ENCODE data around the gene CEP70. TPM values are rescaled to one million over a fixed set of nuclear protein-coding genes. Genes with fewer than 3 reads are reported as not detected.
A peak's percentile ranks its signal among the peaks of the same experiment; 100 is the strongest.
"Not testable (repeated sequence)": the region's sequence is repeated elsewhere in the genome, so short reads cannot be mapped to it uniquely, and the experiment has no call there.

CEP70 gene
- total RNA-seq, 4 donors from 2014 or later, result 11.4 to 43.3 (median 16.1) TPM

- no peak overlapping the region for H3K4me3 ChIP-seq
- H3K9me3 ChIP-seq, result no peaks in the 10 kb centered on the region
- intact Hi-C loops (cut with DNase I), result no loop called here
- TF ChIP-seq CTCF (IDR thresholded peaks at IDR 0.05), result no peak
- TF ChIP-seq POLR2A (IDR thresholded peaks at IDR 0.05), result no peak
- H3K36me3 ChIP-seq, result no peaks in the 10 kb centered on the region
- 85 to 86% methylated on average over 1 of the region's 1 CpG for WGBS, 2 donors
- no peaks in the 10 kb centered on the region for H3K4me1 ChIP-seq
- no peak overlapping the region for H3K27ac ChIP-seq
- no peaks in the 10 kb centered on the region for H3K27me3 ChIP-seq
- DNase-seq, result no peak
Measured at GRCh38 chr3:138615462-138615861, 21.4 kb upstream of the CEP70 start.

- WGBS, 2 donors, result 52 to 79% methylated on average over 6 of the region's 6 CpGs
- intact Hi-C loops (cut with DNase I), result loop anchor here (5.0 kb wide), 1 partner anchor 307 kb away; no protein-coding TSS in a partner anchor
- no peaks in the 10 kb centered on the region for H3K9me3 ChIP-seq
- H3K4me3 ChIP-seq, result peak overlapping the region in 3 of 4 donors; percentile 87 to 90 (median 88)
- TF ChIP-seq CTCF (IDR thresholded peaks at IDR 0.05) (no peak), POLR2A (IDR thresholded peaks at IDR 0.05) (no peak)
- H3K36me3 ChIP-seq, result no peaks in the 10 kb centered on the region
- no peaks in the 10 kb centered on the region for H3K27me3 ChIP-seq
- H3K27ac ChIP-seq, result peak overlapping the region; percentile 89 to 98 (median 96)
- peaks cover 5 to 22% (median 9%) of the 10 kb centered on the region in 3 donors for H3K4me1 ChIP-seq
- no peak for DNase-seq
Measured at GRCh38 chr3:138609898-138610266, 15.8 kb upstream of the CEP70 start.

GRCh38 chr3:138608322-138609135 is 14.5 kb upstream of the CEP70 start, which contains the start of gene FAIM:
Gene FAIM, plus strand, starts transcription at chr3:138608771. Its CDS starts 10,956 bp downstream, at chr3:138619727.
- 9 to 10% methylated on average over 4 to 16 of the region's 68 CpGs for WGBS, 2 donors
- Histone ChIP-seq H3K9me3 (no peaks in the 10 kb centered on the region), H3K27me3 (no peaks in the 10 kb centered on the region), H3K27ac (peak within 1 kb of the TSS; percentile 89 to 98 (median 96)), H3K4me3 (peak within 1 kb of the TSS; percentile 71 to 90 (median 88)), H3K36me3 (no peaks in the 10 kb centered on the region), H3K4me1 (peaks cover 5 to 22% (median 9%) of the 10 kb centered on the region in 3 donors)
- no peak for TF ChIP-seq POLR2A (IDR thresholded peaks at IDR 0.05)
- TF ChIP-seq CTCF (IDR thresholded peaks at IDR 0.05), result no peak
- intact Hi-C loops (cut with DNase I), result loop anchor here (5.0 kb wide), 1 partner anchor 309 kb away; no protein-coding TSS in a partner anchor
- DNase-seq, result peak; percentile 6

- intact Hi-C loops (cut with DNase I); DNase-seq; H3K9me3 ChIP-seq; H3K36me3 ChIP-seq; H3K27ac ChIP-seq; H3K4me3 ChIP-seq; H3K27me3 ChIP-seq: not testable (repeated sequence)
- H3K4me1 ChIP-seq, result peaks cover 5 to 19% (median 5%) of the 10 kb centered on the region in 3 donors
- 91 to 98% methylated on average over 5 of the region's 5 CpGs for WGBS, 2 donors
Measured at GRCh38 chr3:138604106-138604595, 10.1 kb upstream of the CEP70 start.

GRCh38 chr3:138601661-138602060 is 7.6 kb upstream of the CEP70 start:
- peaks cover 0 to 19% (median 4%) of the 10 kb centered on the region in 3 donors for H3K4me1 ChIP-seq
- H3K27me3 ChIP-seq; H3K27ac ChIP-seq; H3K36me3 ChIP-seq; DNase-seq; intact Hi-C loops (cut with DNase I); H3K4me3 ChIP-seq; H3K9me3 ChIP-seq: not testable (repeated sequence)
- 70 to 77% methylated on average over 2 of the region's 2 CpGs for WGBS, 2 donors

- H3K27ac ChIP-seq, result no peak overlapping the region
- no peaks in the 10 kb centered on the region for H3K36me3 ChIP-seq
- H3K4me3 ChIP-seq, result no peak overlapping the region
- H3K9me3 ChIP-seq, result peaks cover 0 to 6% (median 0%) of the 10 kb centered on the region in 3 donors
- DNase-seq, result no peak
- intact Hi-C loops (cut with DNase I), result no loop called here
- 50 to 58% methylated on average over 6 to 8 of the region's 8 CpGs for WGBS, 2 donors
- TF ChIP-seq CTCF (IDR thresholded peaks at IDR 0.05) (no peak), POLR2A (IDR thresholded peaks at IDR 0.05) (no peak)
- no peaks in the 10 kb centered on the region for H3K27me3 ChIP-seq
- H3K4me1 ChIP-seq, result peaks cover 0 to 19% (median 4%) of the 10 kb centered on the region in 3 donors
Measured at GRCh38 chr3:138600100-138600745, 6.2 kb upstream of the CEP70 start.
